H1 (cell line): ENCODE data around the gene PCDH9. TPM values are rescaled to one million over a fixed set of nuclear protein-coding genes. Genes with fewer than 3 reads are reported as not detected.

Experiments
- CTCF ChIA-PET: fragments of 300-600 bp; sonication (Branson Sonifier 250); formaldehyde crosslinking; loops from one replicate; lab custom pipeline; 2021; ENCODE audit not compliant: partially characterized antibody; lab: Charles Lee
- POLR2A ChIA-PET: fragments of 300-600 bp; sonication (Branson Sonifier 250); formaldehyde crosslinking; loops from one replicate; lab custom pipeline; 2021; ENCODE audit warnings: inconsistent platforms; ENCODE audit not compliant: partially characterized antibody; lab: Charles Lee
- DNase-seq, 2 experiments: peaks; one replicate each; pipeline versions ENCODE4 v3.0.0 to v3.0.0-alpha.2; 2010 to 2022; ENCODE audit warnings: low spot score in 2 of 2, low read depth in 1 of 2, mixed read lengths in 1 of 2
- FAIRE-seq: peaks from 2 replicates; lab custom pipeline; 2011; peaks lifted over from hg19 to GRCh38; lab: Jason Lieb, UNC
- H2AFZ ChIP-seq: 2 replicates; pipeline ENCODE4 v1.8.1; 2012; ENCODE audit warnings: low read length, inconsistent platforms
- H2AK5ac ChIP-seq: 2 replicates; pipeline ENCODE4 v1.6.1; 2013; ENCODE audit warnings: low read depth, low read length
- H2BK120ac ChIP-seq: replicated peaks from 2 replicates; pipeline ENCODE3; 2013; ENCODE audit warnings: low read depth, low read length, inconsistent platforms
- H2BK12ac ChIP-seq: 2 replicates; pipeline ENCODE4 v1.6.1; 2013; ENCODE audit warnings: low read depth, low read length
- H2BK15ac ChIP-seq: 2 replicates; pipeline ENCODE4 v1.6.1; 2013; ENCODE audit warnings: low read length
- H2BK20ac ChIP-seq: 2 replicates; pipeline ENCODE4 v1.6.1; 2013; ENCODE audit warnings: low read length
- H2BK5ac ChIP-seq: 2 replicates; pipeline ENCODE4 v1.6.1; 2013; ENCODE audit warnings: low read depth, low read length
- H3K14ac ChIP-seq: 2 replicates; pipeline ENCODE4 v1.6.1; 2013; ENCODE audit warnings: inconsistent platforms; ENCODE audit not compliant: insufficient read length
- H3K18ac ChIP-seq: 2 replicates; pipeline ENCODE4 v1.6.1; 2013; ENCODE audit warnings: low read length; ENCODE audit errors: extremely low read depth
- H3K23ac ChIP-seq: 2 replicates; pipeline ENCODE4 v1.6.1; 2013; ENCODE audit warnings: inconsistent platforms; ENCODE audit not compliant: insufficient read length
- H3K23me2 ChIP-seq: 2 replicates; pipeline ENCODE4 v1.6.1; 2013; ENCODE audit warnings: low read depth, low read length
- H3K27ac ChIP-seq: 2 replicates; pipeline ENCODE4 v1.6.1; 2011; ENCODE audit warnings: low read depth, low read length, inconsistent platforms
- H3K27me3 ChIP-seq, 4 experiments: replicated peaks in 1 of 4; 1 replicate in 1 of 4; 2 replicates in 3 of 4; pipeline versions ENCODE4 v1.6.1 to v1.8.1; 2011 to 2013; ENCODE audit warnings: low read length in 3 of 4, mild to moderate bottlenecking in 3 of 4, inconsistent platforms in 2 of 4, mixed read lengths in 2 of 4, moderate library complexity in 1 of 4; ENCODE audit not compliant: control insufficient read depth in 3 of 4, insufficient read depth in 3 of 4; ENCODE audit errors: extremely low read depth in 1 of 4
- H3K36me3 ChIP-seq, 4 experiments: 2 replicates each; pipeline versions ENCODE4 v1.6.1 to v1.8.1; 2011 to 2013; ENCODE audit warnings: mild to moderate bottlenecking in 4 of 4, low read length in 3 of 4, moderate library complexity in 2 of 4, control low read depth in 1 of 4, inconsistent platforms in 1 of 4; ENCODE audit not compliant: insufficient read depth in 4 of 4, control insufficient read depth in 2 of 4
- H3K4ac ChIP-seq: replicated peaks from 2 replicates; pipeline ENCODE3; 2013; ENCODE audit warnings: low read length, low read depth, mixed read lengths, inconsistent platforms; ENCODE audit not compliant: insufficient read length
- H3K4me1 ChIP-seq, 4 experiments: replicated peaks in 1 of 4; 1 replicate in 1 of 4; 2 replicates in 3 of 4; pipeline versions ENCODE4 v1.6.1 to v1.8.1; 2011 to 2013; ENCODE audit warnings: low read length in 3 of 4, inconsistent platforms in 2 of 4, mixed read lengths in 1 of 4; ENCODE audit not compliant: insufficient read depth in 4 of 4, control insufficient read depth in 3 of 4
- H3K4me2 ChIP-seq, 2 experiments: 2 replicates each; pipeline versions ENCODE4 v1.6.1 to v1.8.1; 2011 to 2013; ENCODE audit warnings: low read depth in 2 of 2, low read length in 2 of 2, control low read depth in 1 of 2, inconsistent platforms in 1 of 2, mild to moderate bottlenecking in 1 of 2; ENCODE audit not compliant: insufficient read depth in 1 of 2
- H3K4me3 ChIP-seq, 4 experiments: fragments of 200-600, 300-600 bp in 1 of 4; sonication (generic), shearing (Covaris generic), sonication (Bioruptor Twin) in 1 of 4; 2 replicates each; pipeline versions ENCODE4 v1.5.1 to v1.8.1; 2011 to 2016; ENCODE audit warnings: low read length in 4 of 4, low read depth in 3 of 4, control low read depth in 2 of 4, inconsistent platforms in 2 of 4, mild to moderate bottlenecking in 2 of 4, mixed read lengths in 1 of 4, moderate library complexity in 1 of 4; ENCODE audit not compliant: insufficient read depth in 2 of 4; ENCODE audit errors: extremely low read depth in 1 of 4
- H3K56ac ChIP-seq: replicated peaks from 2 replicates; pipeline ENCODE3; 2013; ENCODE audit warnings: low read depth, mild to moderate bottlenecking, mixed read lengths, low read length, inconsistent platforms; ENCODE audit not compliant: insufficient read length
- H3K79me1 ChIP-seq: 2 replicates; pipeline ENCODE4 v1.6.1; 2013; ENCODE audit warnings: low read depth, low read length, control low read depth
- H3K79me2 ChIP-seq, 2 experiments: 2 replicates each; pipeline versions ENCODE4 v1.6.1 to v1.8.1; 2012 to 2013; ENCODE audit warnings: low read length in 2 of 2, mild to moderate bottlenecking in 2 of 2, inconsistent platforms in 1 of 2; ENCODE audit not compliant: insufficient read depth in 2 of 2, control insufficient read depth in 1 of 2
- H3K9ac ChIP-seq, 4 experiments: replicated peaks in 1 of 4; 1 replicate in 1 of 4; 2 replicates in 3 of 4; pipeline versions ENCODE4 v1.6.1 to v1.8.1; 2011 to 2013; ENCODE audit warnings: low read depth in 3 of 4, low read length in 3 of 4, control low read depth in 2 of 4, mild to moderate bottlenecking in 2 of 4, moderate library complexity in 2 of 4, inconsistent platforms in 1 of 4; ENCODE audit errors: extremely low read depth in 1 of 4
- H3K9me3 ChIP-seq, 2 experiments: 2 replicates each; pipeline versions ENCODE4 v1.6.1 to v1.8.1; 2012 to 2013; ENCODE audit warnings: mild to moderate bottlenecking in 2 of 2, moderate library complexity in 2 of 2, control low read depth in 1 of 2, inconsistent platforms in 1 of 2, low read depth in 1 of 2, low read length in 1 of 2, mixed read lengths in 1 of 2; ENCODE audit not compliant: insufficient read depth in 2 of 2
- H4K20me1 ChIP-seq, 2 experiments: replicated peaks in 1 of 2; 2 replicates each; pipeline versions ENCODE3 to v1.8.1; 2011 to 2013; ENCODE audit warnings: inconsistent platforms in 2 of 2, low read length in 2 of 2, mild to moderate bottlenecking in 1 of 2; ENCODE audit not compliant: insufficient read depth in 2 of 2, control insufficient read depth in 1 of 2
- H4K5ac ChIP-seq: 2 replicates; pipeline ENCODE4 v1.6.1; 2013; ENCODE audit warnings: low read length, low read depth, mixed read lengths, inconsistent platforms; ENCODE audit not compliant: insufficient read length
- H4K8ac ChIP-seq: 2 replicates; pipeline ENCODE4 v1.8.0; 2013; ENCODE audit warnings: mild to moderate bottlenecking, moderate library complexity, low read length, inconsistent platforms; ENCODE audit not compliant: insufficient read depth; ENCODE audit errors: extremely low read depth
- H4K91ac ChIP-seq: replicated peaks from 2 replicates; pipeline ENCODE3; 2013; ENCODE audit warnings: low read length, mixed read lengths, inconsistent platforms; ENCODE audit not compliant: insufficient read length
- GTF2F1 ChIP-seq: IDR thresholded peaks from 2 replicates; pipeline ENCODE4 v1.6.1; 2012; ENCODE audit warnings: low read depth, low read length, improper control_type of control experiment, borderline replicate concordance
- KDM1A ChIP-seq: fragments of 200-600, 300-600 bp; sonication (generic); IDR thresholded peaks from 2 replicates; pipeline ENCODE4 v1.7.1; 2016; ENCODE audit warnings: mild to moderate bottlenecking, low read length, borderline replicate concordance
- PHF8 ChIP-seq: fragments of 200-600 bp; sonication (generic); conservative IDR thresholded peaks from 2 replicates; pipeline ENCODE4 v1.7.1; 2012; ENCODE audit warnings: low read depth, mild to moderate bottlenecking, inconsistent platforms, low read length, moderate library complexity
- RBBP5 ChIP-seq: IDR thresholded peaks from 2 replicates; pipeline ENCODE4 v1.7.1; 2012; ENCODE audit warnings: low read depth, mild to moderate bottlenecking, inconsistent platforms, low read length, moderate library complexity, borderline replicate concordance
- SAP30 ChIP-seq: fragments of 300-600 bp; sonication (generic); IDR thresholded peaks from 2 replicates; pipeline ENCODE4 v1.7.1; 2012; ENCODE audit warnings: low read length, moderate library complexity, mild to moderate bottlenecking, inconsistent platforms; ENCODE audit not compliant: insufficient read depth, insufficient replicate concordance
- USF2 ChIP-seq: IDR thresholded peaks from 2 replicates; pipeline ENCODE4 v1.6.1; 2011; ENCODE audit warnings: low read length, improper control_type of control experiment
- WGBS, 2 experiments: shearing (Covaris generic) in 1 of 2; methylation state at CpG; one replicate each; pipeline versions ENCODE4 v1.1.6 to v1.1.7; 2013 to 2015; ENCODE audit warnings: low lambda C conversion rate in 2 of 2, mixed read lengths in 2 of 2, inconsistent platforms in 1 of 2, low coverage in 1 of 2, missing lambda C conversion rate in 1 of 2; ENCODE audit not compliant: insufficient replicate concordance in 2 of 2, insufficient coverage in 1 of 2, insufficient read length in 1 of 2; ENCODE audit errors: extremely low coverage in 1 of 2, missing lambda C conversion rate in 1 of 2; 5-methylcytosine and 5-hydroxymethylcytosine counted together
- polyA plus RNA-seq, 7 experiments: library from polyadenylated mRNA; depleted of rRNA in 3 of 7; stranded (reverse) in 5 of 7; unstranded in 2 of 7; fragments of >200 nt in 5 of 7; fragments of 200-250 nt in 2 of 7; gene quantifications; 1 replicate in 5 of 7; 2 replicates in 1 of 7; 4 replicates in 1 of 7; pipeline versions ENCODE4 v1.2.1 to v1.2.3, GENCODE V29; 2011 to 2013; ENCODE audit warnings: missing spikeins in 2 of 7, mixed read lengths in 2 of 7
- total RNA-seq: library from RNA; stranded (reverse); fragmentation: NEBNext Ultra II Directional; extraction: Animal tissue kit (Norgen Biotek cat#: 25700); gene quantifications from 2 replicates; pipeline ENCODE4 v1.2.1, GENCODE V29; 2021

Gene PCDH9
- total and polyA plus RNA-seq, 2 of the 8 experiments (the other 6 are each of a cell fraction or from before 2014, with no cell fraction given), result 0.12 to 0.60 TPM

GRCh38 chr13:67137044-67137735 lies 92.9 kb downstream of the PCDH9 start:
- Histone ChIP-seq H3K14ac (no peak overlapping the region), H2BK5ac (no peak overlapping the region)

More at GRCh38 chr13:67137044-67137735, 92.9 kb downstream of the PCDH9 start:
- Histone ChIP-seq H2BK15ac (no peak overlapping the region), H2BK20ac (no peak overlapping the region), H3K4ac (no peak overlapping the region), H3K27me3 (no peaks in the 10 kb centered on the region), H3K9me3 (no peaks in the 10 kb centered on the region), H3K4me2 (no peak overlapping the region), H3K79me2 (no peaks in the 10 kb centered on the region), H3K36me3 (no peaks in the 10 kb centered on the region), H3K79me1 (no peaks in the 10 kb centered on the region), H4K5ac (no peak overlapping the region), H3K27ac (no peak overlapping the region), H2AFZ (no peak overlapping the region), H2AK5ac (no peak overlapping the region), H3K9ac (no peak overlapping the region), H3K18ac (no peak overlapping the region), H3K23me2 (no peaks in the 10 kb centered on the region), H3K23ac (no peak overlapping the region), H4K8ac (no peak overlapping the region), H3K4me1 (peaks cover 0 to 2% (median under 1%) of the 10 kb centered on the region in 4 experiments; a peak in 1 of 7 replicates), H4K20me1 (no peaks in the 10 kb centered on the region), H2BK12ac (no peak overlapping the region), H3K4me3 (no peak overlapping the region), H2BK120ac (no peak overlapping the region), H4K91ac (no peak overlapping the region), H3K56ac (no peak overlapping the region)
- CTCF ChIA-PET, result interaction anchor here (1.3 kb wide), 1 partner anchor 10 kb away, joined by 3 read pairs; no protein-coding TSS in a partner anchor
- no peak for TF ChIP-seq KDM1A
- TF ChIP-seq SAP30, result no peak
- no peak for TF ChIP-seq GTF2F1
- TF ChIP-seq USF2, result no peak
- no peak for TF ChIP-seq RBBP5
- TF ChIP-seq PHF8, result no peak
- POLR2A ChIA-PET, result no interaction called here
- WGBS, 2 experiments, result 88% methylated on average over 6 of the region's 6 CpGs; no CpG with 5 or more reads in 1 of the 2 experiments
- FAIRE-seq (no peak), DNase-seq (no peak)
